Mesenchymal stem cell (in vitro differentiated cells and primary cell): ENCODE results near the gene COL13A1.

ENCODE experiments used
- DNase-seq: peaks from one replicate; pipeline ENCODE4 v3.0.0-alpha.2; 2013
- H2AFZ ChIP-seq: one replicate; pipeline ENCODE4 v1.6.1; 2013; ENCODE audit warnings: low read depth, mild to moderate bottlenecking, control low read depth, inconsistent platforms, low read length, moderate library complexity
- H2AK5ac ChIP-seq: 2 replicates; pipeline ENCODE4 v1.6.1; 2013; ENCODE audit warnings: low read length, moderate library complexity, mild to moderate bottlenecking, inconsistent platforms; ENCODE audit not compliant: severe bottlenecking
- H2BK120ac ChIP-seq: one replicate; pipeline ENCODE4 v1.6.1; 2013; ENCODE audit warnings: low read depth, mild to moderate bottlenecking, inconsistent platforms, low read length, moderate library complexity
- H2BK12ac ChIP-seq, 2 experiments: one replicate each; pipeline ENCODE4 v1.6.1; 2013; ENCODE audit warnings: inconsistent platforms in 2 of 2, low read length in 2 of 2, mild to moderate bottlenecking in 2 of 2, moderate library complexity in 2 of 2, control low read depth in 1 of 2
- H2BK15ac ChIP-seq: one replicate; pipeline ENCODE4 v1.6.1; 2013; ENCODE audit warnings: mild to moderate bottlenecking, low read depth, inconsistent platforms; ENCODE audit not compliant: poor library complexity, severe bottlenecking
- H2BK5ac ChIP-seq: 2 replicates; pipeline ENCODE4 v1.6.1; 2013; ENCODE audit warnings: low read depth, mild to moderate bottlenecking, low read length, control low read depth, inconsistent platforms; ENCODE audit not compliant: poor library complexity, severe bottlenecking
- H3K14ac ChIP-seq, 2 experiments: one replicate each; pipeline ENCODE4 v1.6.1; 2013; ENCODE audit warnings: inconsistent platforms in 2 of 2, low read length in 2 of 2, control low read depth in 1 of 2, mild to moderate bottlenecking in 1 of 2, moderate library complexity in 1 of 2
- H3K18ac ChIP-seq, 2 experiments: one replicate each; pipeline ENCODE4 v1.6.1; 2013; ENCODE audit warnings: inconsistent platforms in 2 of 2, low read length in 2 of 2, control low read depth in 1 of 2, low read depth in 1 of 2, mild to moderate bottlenecking in 1 of 2
- H3K23ac ChIP-seq, 2 experiments: one replicate each; pipeline ENCODE4 v1.6.1; 2013; ENCODE audit warnings: inconsistent platforms in 2 of 2, low read length in 2 of 2, mild to moderate bottlenecking in 2 of 2, moderate library complexity in 2 of 2, control low read depth in 1 of 2
- H3K27ac ChIP-seq: 2 replicates; pipeline ENCODE4 v1.5.1; 2013; ENCODE audit warnings: mild to moderate bottlenecking, moderate library complexity, low read length, control low read depth, inconsistent platforms; ENCODE audit not compliant: poor library complexity, severe bottlenecking
- H3K27me3 ChIP-seq, 2 experiments: 2 replicates each; pipeline versions ENCODE4 v1.6.1 to v1.7.0; 2013; ENCODE audit warnings: low read length in 2 of 2, mild to moderate bottlenecking in 2 of 2, moderate library complexity in 2 of 2, control low read depth in 1 of 2, inconsistent platforms in 1 of 2; ENCODE audit not compliant: control insufficient read depth in 1 of 2, insufficient read depth in 1 of 2
- H3K36me3 ChIP-seq, 2 experiments: 2 replicates each; pipeline versions ENCODE4 v1.6.1 to v1.7.0; 2013; ENCODE audit warnings: low read length in 2 of 2, control low read depth in 1 of 2, inconsistent platforms in 1 of 2, low read depth in 1 of 2, mild to moderate bottlenecking in 1 of 2; ENCODE audit not compliant: insufficient read depth in 2 of 2, control insufficient read depth in 1 of 2
- H3K4ac ChIP-seq, 2 experiments: one replicate each; pipeline ENCODE4 v1.6.1; 2013; ENCODE audit warnings: inconsistent platforms in 2 of 2, low read length in 2 of 2, mild to moderate bottlenecking in 2 of 2, moderate library complexity in 2 of 2, control low read depth in 1 of 2, low read depth in 1 of 2
- H3K4me1 ChIP-seq: 2 replicates; pipeline ENCODE4 v1.6.1; 2013; ENCODE audit warnings: low read depth, low read length, control low read depth; ENCODE audit not compliant: control insufficient read depth, insufficient read depth
- H3K4me2 ChIP-seq: 2 replicates; pipeline ENCODE4 v1.6.1; 2013; ENCODE audit warnings: low read length, mild to moderate bottlenecking, inconsistent platforms; ENCODE audit not compliant: poor library complexity, severe bottlenecking
- H3K4me3 ChIP-seq, 2 experiments: 2 replicates each; pipeline versions ENCODE4 v1.5.1 to v1.7.0; 2013; ENCODE audit warnings: low read length in 2 of 2, mild to moderate bottlenecking in 2 of 2, control low read depth in 1 of 2, low read depth in 1 of 2; ENCODE audit not compliant: insufficient read depth in 1 of 2
- H3K79me1 ChIP-seq: replicated peaks from 2 replicates; pipeline ENCODE4 v1.6.1; 2013; ENCODE audit warnings: mild to moderate bottlenecking, control low read depth, low read length, inconsistent platforms; ENCODE audit not compliant: poor library complexity, severe bottlenecking
- H3K9ac ChIP-seq: 2 replicates; pipeline ENCODE4 v1.7.0; 2013; ENCODE audit warnings: mild to moderate bottlenecking, low read length, moderate library complexity
- H3K9me3 ChIP-seq: 2 replicates; pipeline ENCODE4 v1.7.0; 2013; ENCODE audit warnings: mild to moderate bottlenecking, low read length; ENCODE audit not compliant: control insufficient read depth
- H4K8ac ChIP-seq: one replicate; pipeline ENCODE4 v1.6.1; 2013; ENCODE audit warnings: inconsistent platforms, mild to moderate bottlenecking, low read length, moderate library complexity
- H4K91ac ChIP-seq: one replicate; pipeline ENCODE4 v1.6.1; 2013; ENCODE audit warnings: mild to moderate bottlenecking, low read length, inconsistent platforms
- WGBS: methylation state at CpG from one replicate; pipeline ENCODE4 v1.1.7; 2013; ENCODE audit warnings: mixed read lengths; 5-methylcytosine and 5-hydroxymethylcytosine counted together

COL13A1 gene

GRCh38 chr10:69761320-69761719 lies 40.4 kb upstream of the COL13A1 start:
- Histone ChIP-seq H4K8ac (no peak overlapping the region), H4K91ac (no peak overlapping the region), H3K4me2 (no peak overlapping the region), H2BK5ac (no peak overlapping the region), H3K4me1 (peaks cover 25% of the 10 kb centered on the region), H2BK15ac (no peak overlapping the region), H3K9ac (no peak overlapping the region), H3K4ac (no peak overlapping the region), H2AFZ (no peak overlapping the region), H3K36me3 (no peaks in the 10 kb centered on the region), H3K27ac (no peak overlapping the region), H3K9me3 (no peaks in the 10 kb centered on the region), H3K23ac (no peak overlapping the region), H2AK5ac (no peak overlapping the region), H2BK120ac (no peak overlapping the region), H3K14ac (peak overlapping the region in 1 of 2 experiments; percentile 79), H3K79me1 (no peaks in the 10 kb centered on the region), H3K18ac (no peak overlapping the region), H2BK12ac (peak overlapping the region in 1 of 2 experiments; percentile 56), H3K4me3 (no peak overlapping the region), H3K27me3 (peaks cover 0 to 32% of the 10 kb centered on the region in 2 experiments)
- 86% methylated on average over 4 of the region's 4 CpGs for WGBS
- DNase-seq = no peak

- H3K79me1 ChIP-seq = no peaks in the 10 kb centered on the region
- H2BK15ac ChIP-seq = no peak overlapping the region
- no peaks in the 10 kb centered on the region for H3K36me3 ChIP-seq
- no peak overlapping the region for H2AFZ ChIP-seq
- no peak overlapping the region for H3K23ac ChIP-seq
- H2BK12ac ChIP-seq = peak overlapping the region in 1 of 2 experiments; percentile 11
- H3K4ac ChIP-seq = peak overlapping the region in 1 of 2 experiments; percentile 2
- no peaks in the 10 kb centered on the region for H3K9me3 ChIP-seq
- H3K4me3 ChIP-seq = no peak overlapping the region
- no peak overlapping the region for H3K4me2 ChIP-seq
- no peak overlapping the region for H3K9ac ChIP-seq
- peak overlapping the region; percentile 7 for H4K91ac ChIP-seq
- WGBS = 83% methylated on average over 10 of the region's 10 CpGs
- no peak overlapping the region for H3K14ac ChIP-seq
- H2AK5ac ChIP-seq = peak overlapping the region; percentile 17
- peaks cover 36% of the 10 kb centered on the region for H3K4me1 ChIP-seq
- no peak overlapping the region for H2BK120ac ChIP-seq
- no peak overlapping the region for H3K18ac ChIP-seq
- no peak overlapping the region for H4K8ac ChIP-seq
- no peak overlapping the region for H2BK5ac ChIP-seq
- H3K27ac ChIP-seq = no peak overlapping the region
- DNase-seq = no peak
- peaks cover 0 to 61% of the 10 kb centered on the region in 2 experiments for H3K27me3 ChIP-seq
These were observed 35.4 kb upstream of the COL13A1 start for GRCh38 chr10:69766161-69766910.

DNA sequence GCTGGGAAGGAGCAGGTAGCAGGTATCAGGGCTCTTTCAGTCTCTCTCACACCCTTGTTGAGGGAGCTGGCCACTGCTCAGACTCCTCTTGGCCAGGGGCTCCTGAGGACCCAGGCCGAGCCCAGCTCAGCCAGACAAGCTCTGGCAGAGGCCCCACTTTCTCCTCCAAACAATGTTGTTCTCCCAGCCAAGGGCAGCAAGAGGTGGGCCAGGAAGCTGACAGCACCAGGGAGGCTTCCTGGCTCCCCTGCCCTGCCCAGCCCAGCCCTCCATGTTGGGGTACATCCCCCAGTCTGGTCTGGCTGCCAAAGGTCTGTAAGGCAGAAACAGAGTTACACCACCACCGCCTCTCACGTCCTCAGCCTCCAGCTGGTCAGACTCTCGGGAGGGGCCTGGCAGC lies 33.9 kb upstream of the COL13A1 start:
- Histone ChIP-seq H3K4me2 (no peak overlapping the region), H3K27ac (no peak overlapping the region), H3K9me3 (peaks cover 3% of the 10 kb centered on the region), H3K14ac (peak overlapping the region in 1 of 2 experiments; percentile 90), H3K27me3 (peaks cover 0 to 64% of the 10 kb centered on the region in 2 experiments), H2AK5ac (peak overlapping the region; percentile 93), H3K36me3 (no peaks in the 10 kb centered on the region), H3K23ac (no peak overlapping the region), H2BK5ac (no peak overlapping the region), H3K4ac (no peak overlapping the region), H3K4me1 (peaks cover 36% of the 10 kb centered on the region), H3K9ac (no peak overlapping the region), H4K8ac (no peak overlapping the region), H2BK12ac (peak overlapping the region; percentile 59 to 85), H3K4me3 (no peak overlapping the region), H2BK15ac (no peak overlapping the region), H4K91ac (peak overlapping the region; percentile 85), H3K79me1 (no peaks in the 10 kb centered on the region), H2AFZ (no peak overlapping the region), H2BK120ac (no peak overlapping the region), H3K18ac (peak overlapping the region in 1 of 2 experiments; percentile 40)
- DNase-seq = no peak
- 94% methylated on average over 4 of the region's 4 CpGs for WGBS

DNA sequence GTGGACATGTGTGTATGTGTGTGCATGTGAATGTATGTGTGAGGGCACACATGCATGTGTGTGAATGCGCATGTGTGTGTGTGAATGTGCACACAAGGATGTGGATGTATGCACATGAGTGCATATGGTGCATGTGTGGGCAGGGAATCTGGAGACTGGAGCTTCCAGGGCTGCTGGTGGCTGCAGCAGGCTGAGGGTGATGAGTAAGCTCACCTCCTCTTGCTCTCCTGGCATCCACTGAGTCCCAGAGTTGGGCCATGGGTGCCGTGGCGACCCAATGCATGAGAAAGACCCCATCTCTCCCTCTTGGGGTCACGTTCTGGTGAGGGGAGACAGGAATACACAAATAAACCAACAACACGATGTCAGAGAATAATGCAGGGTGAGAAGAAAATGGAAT lies 33.3 kb upstream of the COL13A1 start:
- Histone ChIP-seq H2AFZ (no peak overlapping the region), H3K14ac (peak overlapping the region in 1 of 2 experiments; percentile 90), H3K9ac (no peak overlapping the region), H3K23ac (no peak overlapping the region), H3K9me3 (peaks cover 6% of the 10 kb centered on the region), H3K4me1 (peaks cover 36% of the 10 kb centered on the region), H3K36me3 (no peaks in the 10 kb centered on the region), H3K4ac (peak overlapping the region in 1 of 2 experiments; percentile 17), H2BK12ac (peak overlapping the region; percentile 59 to 85), H3K79me1 (no peaks in the 10 kb centered on the region), H4K8ac (peak overlapping the region; percentile 20), H3K27ac (peak overlapping the region; percentile 89), H2BK15ac (peak overlapping the region; percentile 84), H3K27me3 (peaks cover 0 to 64% of the 10 kb centered on the region in 2 experiments), H2BK5ac (no peak overlapping the region), H2AK5ac (peak overlapping the region; percentile 93), H2BK120ac (peak overlapping the region; percentile 74), H3K18ac (peak overlapping the region; percentile 60 to 91), H4K91ac (peak overlapping the region; percentile 86), H3K4me2 (no peak overlapping the region), H3K4me3 (no peak overlapping the region)
- DNase-seq = no peak
- WGBS = 90% methylated on average over 5 of the region's 5 CpGs
